Heart left ventricle (tissue), 13 donors: ENCODE results near the gene LGR6.

ENCODE experiments used
- POLR2A ChIP-seq, 2 donors: fragments of 450-650 bp; IDR thresholded peaks; one replicate each; pipeline ENCODE4 v1.6.1; 2017; ENCODE audit warnings: antibody characterized with exemption in 2 of 2, mild to moderate bottlenecking in 2 of 2, moderate library complexity in 2 of 2
- TF ChIP-seq, protein P1 (sequence below), 12 donors: fragments of 200-600 bp; sonication (generic) in 4 of 12; IDR thresholded peaks; one replicate each; pipeline versions ENCODE4 v1.5.0 to v1.8.0; 2018 to 2022; ENCODE audit warnings: antibody characterized with exemption in 12 of 12, mild to moderate bottlenecking in 5 of 12
- donor health status: ischemic (EF 13 %, LVEDD 7.1; RV severe dilation, severe dysfunction).
- donor health status: DM: no; HTN: yes; CAD: no.
- donor health status: DM: no; HTN: no; CAD: no.
- donor health status: ischemic (EF 25% LVEDD 6.9; RV normal size, moderate dysfunction).
- donor health status: ischemic (EF 25% LVEDD 5.7; RV mildly dilated, moderate dysfunction).
- donor health status: ischemic (EF 35%, LVEDD 5.7; RV mildly dilated, moderate dysfunction).
- donor health status: nonischemic (EF 11% LVEDD 7.7; RV severe dilation, severe dysfunction).
- donor health status: DM: yes; HTN: yes; CAD: no.
- donor health status: PGD.
- donor health status: ischemic (EF 29% LVEDD 5.4; RV normal size, mild dysfunction).
- donor health status: nonischemic (EF 23%, LVEDD 6.1; RV moderate dilation, normal function).

DNA sequence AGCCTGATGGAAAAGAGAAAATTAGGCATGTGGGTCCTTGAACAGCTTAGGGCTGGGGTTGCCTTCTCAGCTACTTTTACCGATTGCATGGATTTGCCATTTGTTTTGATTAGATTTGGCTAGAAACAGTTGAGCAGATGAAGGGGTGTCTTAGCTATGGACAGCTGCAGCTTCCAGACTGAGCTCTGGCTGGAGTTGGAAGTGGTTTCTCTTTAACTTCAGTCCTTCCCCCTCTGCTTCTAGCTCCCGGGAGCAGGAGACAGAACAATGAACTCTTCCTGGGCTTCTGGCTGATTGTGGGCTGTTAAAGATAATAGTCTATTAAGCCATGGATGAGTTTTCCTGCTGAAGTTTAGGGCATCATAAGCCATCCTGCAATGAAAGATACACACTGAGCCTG, 97.4 kb downstream of the LGR6 start:
- TF ChIP-seq, protein P1, sequence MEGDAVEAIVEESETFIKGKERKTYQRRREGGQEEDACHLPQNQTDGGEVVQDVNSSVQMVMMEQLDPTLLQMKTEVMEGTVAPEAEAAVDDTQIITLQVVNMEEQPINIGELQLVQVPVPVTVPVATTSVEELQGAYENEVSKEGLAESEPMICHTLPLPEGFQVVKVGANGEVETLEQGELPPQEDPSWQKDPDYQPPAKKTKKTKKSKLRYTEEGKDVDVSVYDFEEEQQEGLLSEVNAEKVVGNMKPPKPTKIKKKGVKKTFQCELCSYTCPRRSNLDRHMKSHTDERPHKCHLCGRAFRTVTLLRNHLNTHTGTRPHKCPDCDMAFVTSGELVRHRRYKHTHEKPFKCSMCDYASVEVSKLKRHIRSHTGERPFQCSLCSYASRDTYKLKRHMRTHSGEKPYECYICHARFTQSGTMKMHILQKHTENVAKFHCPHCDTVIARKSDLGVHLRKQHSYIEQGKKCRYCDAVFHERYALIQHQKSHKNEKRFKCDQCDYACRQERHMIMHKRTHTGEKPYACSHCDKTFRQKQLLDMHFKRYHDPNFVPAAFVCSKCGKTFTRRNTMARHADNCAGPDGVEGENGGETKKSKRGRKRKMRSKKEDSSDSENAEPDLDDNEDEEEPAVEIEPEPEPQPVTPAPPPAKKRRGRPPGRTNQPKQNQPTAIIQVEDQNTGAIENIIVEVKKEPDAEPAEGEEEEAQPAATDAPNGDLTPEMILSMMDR (IDR thresholded peaks at IDR 0.05): no peak
- TF ChIP-seq POLR2A (IDR thresholded peaks at IDR 0.05): no peak
